ENCODE results near the gene MCUR1.

MCUR1 gene

GRCh38 chr6:13761361-13762036 lies 52.9 kb downstream of the MCUR1 start:
- TF ChIP-seq CTCF (IDR thresholded peaks at IDR 0.05; ENCODE audit: borderline replicate concordance, control extremely low read depth, extremely low read depth, insufficient read depth, missing control alignments), result no peak
- in situ Hi-C loops (cut with MboI; ENCODE audit: low sequenced_read_pairs, unreplicated experiment), result no loop called here
- DNase-seq (ENCODE audit: low spot score), result no peak

GRCh38 chr6:13760307-13761304 lies 53.8 kb downstream of the MCUR1 start:
- in situ Hi-C loops (cut with MboI; ENCODE audit: low sequenced_read_pairs, unreplicated experiment), result no loop called here
- DNase-seq (ENCODE audit: low spot score), result no peak
- no peak for TF ChIP-seq CTCF (IDR thresholded peaks at IDR 0.05; ENCODE audit: borderline replicate concordance, control extremely low read depth, extremely low read depth, insufficient read depth, missing control alignments)

- in situ Hi-C loops (cut with MboI; ENCODE audit: low sequenced_read_pairs, unreplicated experiment), result no loop called here
- TF ChIP-seq CTCF (IDR thresholded peaks at IDR 0.05; ENCODE audit: borderline replicate concordance, control extremely low read depth, extremely low read depth, insufficient read depth, missing control alignments), result no peak
Measured at GRCh38 chr6:13759025-13759424, 55.3 kb downstream of the MCUR1 start.

GRCh38 chr6:13754644-13755043 lies 59.7 kb downstream of the MCUR1 start:
- in situ Hi-C loops (cut with MboI; ENCODE audit: low sequenced_read_pairs, unreplicated experiment), result no loop called here
- no peak for TF ChIP-seq CTCF (IDR thresholded peaks at IDR 0.05; ENCODE audit: borderline replicate concordance, control extremely low read depth, extremely low read depth, insufficient read depth, missing control alignments)
- no peak for DNase-seq (ENCODE audit: low spot score)

More at GRCh38 chr6:13759025-13759424, 55.3 kb downstream of the MCUR1 start:
- no peak for DNase-seq (ENCODE audit: low spot score)

GRCh38 chr6:13743736-13744127 lies 70.6 kb downstream of the MCUR1 start:
- in situ Hi-C loops (cut with MboI; ENCODE audit: low sequenced_read_pairs, unreplicated experiment), result no loop called here
- DNase-seq (ENCODE audit: low spot score), result no peak
- TF ChIP-seq CTCF (IDR thresholded peaks at IDR 0.05; ENCODE audit: borderline replicate concordance, control extremely low read depth, extremely low read depth, insufficient read depth, missing control alignments), result no peak

- DNase-seq (ENCODE audit: low spot score), result no peak
- no peak for TF ChIP-seq CTCF (IDR thresholded peaks at IDR 0.05; ENCODE audit: borderline replicate concordance, control extremely low read depth, extremely low read depth, insufficient read depth, missing control alignments)
- in situ Hi-C loops (cut with MboI; ENCODE audit: low sequenced_read_pairs, unreplicated experiment), result no loop called here
Measured at GRCh38 chr6:13742961-13743735, 71.2 kb downstream of the MCUR1 start.
